GM18907 (cell line): ENCODE data around the gene ZNHIT6.

ENCODE experiments used
- ATAC-seq: cut with Tn5 transposase; IDR thresholded peaks from one replicate; pipeline ENCODE4 v1.9.1; 2021; ENCODE audit warnings: mild to moderate bottlenecking, moderate library complexity; ENCODE audit not compliant: unreplicated experiment

Gene ZNHIT6

GRCh38 chr1:85599681-85600080, 108.6 kb downstream of the ZNHIT6 start:
- ATAC-seq = no peak
